ENCODE measurements around the gene SELPLG. TPM values are rescaled to one million over a fixed set of nuclear protein-coding genes. Genes with fewer than 3 reads are reported as not detected.

SELPLG gene
- total RNA-seq, 3 donors from 2014 or later (not counting 1 experiment from before 2014, with no cell fraction given), result 179 to 201 (median 201) TPM

- ATAC-seq (no peak), DNase-seq (no peak)
- Mint-ChIP-seq H3K27me3 (ENCODE audit: low read depth in 2 of 2) (no peaks in the 10 kb centered on the region), H3K36me3 (peaks cover 8% of the 10 kb centered on the region), H3K27ac (no peak overlapping the region), H3K4me3 (no peak overlapping the region), H3K9me3 (no peaks in the 10 kb centered on the region), H3K4me1 (no peaks in the 10 kb centered on the region)
- Histone ChIP-seq H3K27ac (ENCODE audit: low read length) (no peak overlapping the region), H3K4me1 (ENCODE audit: control insufficient read depth, insufficient read depth, low read length) (no peaks in the 10 kb centered on the region), H3K4me3 (ENCODE audit: low read length) (no peak overlapping the region), H3K9me3 (ENCODE audit: control insufficient read depth, insufficient read depth, low read length) (no peaks in the 10 kb centered on the region), H3K36me3 (ENCODE audit: control insufficient read depth, insufficient read depth, low read length) (peaks cover 2% of the 10 kb centered on the region), H3K27me3 (ENCODE audit: control insufficient read depth, insufficient read depth, low read length) (no peaks in the 10 kb centered on the region)
- 90% methylated on average over 9 of the region's 9 CpGs for WGBS (ENCODE audit: insufficient coverage)
- TF ChIP-seq CTCF (IDR thresholded peaks at IDR 0.05), result no peak
- intact Hi-C loops (cut with micrococcal nuclease), result no loop called here
These were observed 44.5 kb upstream of the SELPLG start for GRCh38 chr12:108678104-108678730.

DNA sequence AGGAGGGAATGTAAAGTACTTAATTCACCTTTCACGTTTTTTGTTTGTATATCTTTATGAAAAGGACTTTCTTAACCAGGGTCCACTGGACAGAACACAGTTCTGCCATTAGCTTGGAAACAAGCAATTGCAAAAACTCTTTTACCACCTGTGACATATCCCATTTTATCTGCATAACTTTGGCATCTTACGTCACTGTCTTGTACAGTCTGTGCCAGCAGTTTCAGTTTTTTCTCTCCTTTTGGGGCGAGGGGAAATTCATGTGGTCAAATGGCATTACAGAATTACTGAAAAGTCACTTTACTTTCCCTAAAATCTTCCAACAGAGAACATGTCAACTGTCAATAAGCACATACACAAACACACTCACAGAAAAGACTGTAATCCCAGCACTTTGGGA is 43.7 kb upstream of the SELPLG start:
- Mint-ChIP-seq H3K36me3 (peaks cover 8% of the 10 kb centered on the region), H3K4me1 (no peaks in the 10 kb centered on the region)
- DNase-seq, result no peak

DNA sequence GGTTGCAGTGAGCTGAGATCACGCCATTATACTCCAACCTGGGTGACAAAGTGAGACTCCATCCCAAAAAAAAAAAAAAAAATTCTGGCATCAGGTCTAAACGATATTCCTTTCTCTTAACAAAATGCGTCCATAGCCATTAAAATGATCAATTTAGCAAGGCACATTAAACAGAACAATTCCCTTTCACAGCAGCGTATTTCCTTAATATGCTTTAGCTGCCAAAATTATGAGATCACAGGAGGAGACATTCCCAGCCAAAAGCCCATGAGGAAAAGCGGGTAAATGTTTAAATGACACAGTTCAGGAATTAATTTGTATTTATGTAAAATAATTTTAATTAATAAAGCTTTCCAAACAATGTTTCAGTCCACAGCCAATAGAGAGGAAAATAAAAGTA is 43.0 kb upstream of the SELPLG start:
- no peak overlapping the region for H3K27ac Mint-ChIP-seq
- H3K36me3 ChIP-seq (ENCODE audit: control insufficient read depth, insufficient read depth, low read length), result peaks cover 2% of the 10 kb centered on the region

More for the DNA sequence above, 43.7 kb upstream of the SELPLG start:
- intact Hi-C loops (cut with micrococcal nuclease), result no loop called here
- no peak for ATAC-seq
- Histone ChIP-seq H3K4me1 (ENCODE audit: control insufficient read depth, insufficient read depth, low read length) (no peaks in the 10 kb centered on the region), H3K27ac (ENCODE audit: low read length) (no peak overlapping the region), H3K27me3 (ENCODE audit: control insufficient read depth, insufficient read depth, low read length) (no peaks in the 10 kb centered on the region), H3K4me3 (ENCODE audit: low read length) (no peak overlapping the region), H3K9me3 (ENCODE audit: control insufficient read depth, insufficient read depth, low read length) (no peaks in the 10 kb centered on the region), H3K36me3 (ENCODE audit: control insufficient read depth, insufficient read depth, low read length) (peaks cover 2% of the 10 kb centered on the region)
- 93% methylated on average over 2 of the region's 3 CpGs for WGBS (ENCODE audit: insufficient coverage)
- no peaks in the 10 kb centered on the region for H3K27me3 Mint-ChIP-seq (ENCODE audit: low read depth in 2 of 2)
- TF ChIP-seq CTCF (IDR thresholded peaks at IDR 0.05), result no peak
- no peak overlapping the region for H3K4me3 Mint-ChIP-seq
- no peak overlapping the region for H3K27ac Mint-ChIP-seq
- H3K9me3 Mint-ChIP-seq, result no peaks in the 10 kb centered on the region

More for the DNA sequence above, 43.0 kb upstream of the SELPLG start:
- intact Hi-C loops (cut with micrococcal nuclease), result no loop called here
- Histone ChIP-seq H3K27ac (ENCODE audit: low read length) (no peak overlapping the region), H3K27me3 (ENCODE audit: control insufficient read depth, insufficient read depth, low read length) (no peaks in the 10 kb centered on the region), H3K9me3 (ENCODE audit: control insufficient read depth, insufficient read depth, low read length) (no peaks in the 10 kb centered on the region), H3K4me1 (ENCODE audit: control insufficient read depth, insufficient read depth, low read length) (no peaks in the 10 kb centered on the region), H3K4me3 (ENCODE audit: low read length) (no peak overlapping the region)
- ATAC-seq, result no peak
- no peaks in the 10 kb centered on the region for H3K9me3 Mint-ChIP-seq
- no peaks in the 10 kb centered on the region for H3K4me1 Mint-ChIP-seq
- H3K36me3 Mint-ChIP-seq, result peaks cover 8% of the 10 kb centered on the region
- no peaks in the 10 kb centered on the region for H3K27me3 Mint-ChIP-seq (ENCODE audit: low read depth in 2 of 2)
- H3K4me3 Mint-ChIP-seq, result no peak overlapping the region
- DNase-seq, result no peak
- TF ChIP-seq CTCF (IDR thresholded peaks at IDR 0.05), result no peak
- WGBS (ENCODE audit: insufficient coverage), result 99% methylated on average over 4 of the region's 5 CpGs
